Skeletal muscle cell (primary cell): Measurements from ENCODE around the gene DNAJC21.
"Not testable (repeated sequence)": the region's sequence is repeated elsewhere in the genome, so short reads cannot be mapped to it uniquely, and the experiment has no call there.

Experiments used
- DNase-seq: peaks from one replicate; pipeline ENCODE4 v3.0.0-alpha.2; 2010; ENCODE audit warnings: low read depth
- H3K4me3 ChIP-seq: 2 replicates; pipeline ENCODE4 v1.5.1; 2011; ENCODE audit warnings: low read depth, mild to moderate bottlenecking, control low read depth, low read length, moderate library complexity

The DNAJC21 gene

DNA sequence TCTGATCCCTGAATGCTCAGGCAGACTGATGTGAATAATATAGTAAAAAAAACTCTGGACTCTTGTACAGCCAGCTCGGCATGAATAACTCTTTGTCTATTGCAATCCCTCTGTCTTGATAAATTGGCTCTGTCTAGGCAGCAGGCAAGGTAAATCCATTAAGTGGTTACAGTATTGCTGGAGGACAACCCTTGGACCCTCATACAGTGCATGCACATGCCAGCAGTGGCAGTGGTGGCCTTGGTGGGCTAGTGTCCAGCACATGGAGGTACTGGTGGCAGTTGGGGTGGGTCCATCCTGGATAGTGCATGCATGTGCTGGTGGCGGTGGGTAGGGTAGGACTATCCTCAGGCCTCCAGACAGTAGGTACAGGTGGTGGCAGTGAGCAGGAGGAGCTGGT, 38.9 kb downstream of the DNAJC21 start:
- no peak overlapping the region for H3K4me3 ChIP-seq
- no peak for DNase-seq

- no peak for DNase-seq
- H3K4me3 ChIP-seq = no peak overlapping the region
Observed at GRCh38 chr5:34970552-34970951, 41.2 kb downstream of the DNAJC21 start.

DNA sequence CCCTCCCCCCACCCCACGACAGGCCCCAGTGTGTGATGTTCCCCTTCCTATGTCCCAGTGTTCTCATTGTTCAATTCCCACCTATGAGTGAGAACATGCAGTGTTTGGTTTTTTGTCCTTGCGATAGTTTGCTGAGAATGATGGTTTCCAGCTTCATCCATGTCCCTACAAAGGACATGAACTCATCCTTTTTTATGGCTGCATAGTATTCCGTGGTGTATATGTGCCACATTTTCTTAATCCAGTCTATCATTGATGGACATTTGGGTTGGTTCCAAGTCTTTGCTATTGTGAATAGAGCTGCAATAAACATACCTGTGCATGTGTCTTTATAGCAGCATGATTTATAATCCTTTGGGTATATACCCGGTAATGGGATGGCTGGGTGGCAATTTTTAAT, 42.3 kb downstream of the DNAJC21 start:
- DNase-seq, H3K4me3 ChIP-seq: not testable (repeated sequence)

DNA sequence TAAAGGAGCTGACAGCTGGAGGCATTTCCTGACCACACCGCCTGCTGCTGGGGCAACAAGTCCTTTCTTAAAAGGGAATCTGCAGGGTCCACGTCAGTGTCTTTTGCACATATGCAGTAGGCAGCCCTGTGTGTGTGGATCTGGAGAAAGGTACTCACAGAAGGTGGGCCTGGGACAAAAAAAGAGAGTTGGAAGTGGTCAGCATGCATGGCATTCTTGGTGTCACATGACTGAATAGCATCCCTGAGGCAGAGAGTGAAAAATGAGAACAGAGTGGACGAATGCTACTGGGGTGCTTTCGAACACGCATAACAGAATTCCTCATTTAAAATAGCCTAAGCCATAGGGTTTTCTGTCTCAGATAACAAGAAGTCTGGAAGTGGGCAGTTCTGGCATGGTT, 47.0 kb downstream of the DNAJC21 start:
- H3K4me3 ChIP-seq = no peak overlapping the region
- DNase-seq = no peak

DNA sequence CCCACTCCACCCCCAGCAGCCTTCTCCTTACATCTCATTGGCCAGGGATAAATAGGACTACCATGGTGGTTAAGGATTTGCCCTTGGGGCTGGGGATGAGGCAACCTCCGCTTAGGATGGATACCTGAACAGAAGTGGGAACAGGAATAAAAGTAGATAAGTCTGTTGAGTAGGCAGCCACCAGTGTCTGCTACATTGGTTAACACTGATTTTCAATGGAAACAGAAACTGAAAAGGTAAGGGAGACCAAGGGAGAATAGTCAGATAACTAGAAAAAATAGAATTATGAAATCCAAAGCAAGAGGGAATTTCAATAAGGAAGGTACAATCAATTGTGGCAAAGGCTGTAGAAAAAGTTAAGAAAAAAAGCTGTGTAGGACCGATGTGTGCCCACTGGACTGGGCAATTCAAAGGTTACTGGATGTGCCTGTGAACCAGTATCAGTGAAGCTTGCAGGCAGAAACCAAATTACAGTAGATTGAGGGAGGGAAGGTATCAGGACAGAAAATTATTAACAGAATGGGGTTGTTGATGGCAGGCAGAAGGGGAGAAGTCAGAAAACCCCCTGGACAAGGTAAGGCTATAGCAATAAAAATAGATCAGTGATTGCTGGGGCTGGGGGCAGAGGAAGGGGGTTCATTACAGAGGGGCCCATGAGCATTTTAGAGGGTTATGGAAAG, 48.7 kb downstream of the DNAJC21 start:
- no peak for DNase-seq
- H3K4me3 ChIP-seq = no peak overlapping the region

- no peak for DNase-seq
- no peak overlapping the region for H3K4me3 ChIP-seq
Observed at GRCh38 chr5:34978681-34979080, 49.3 kb downstream of the DNAJC21 start.

DNA sequence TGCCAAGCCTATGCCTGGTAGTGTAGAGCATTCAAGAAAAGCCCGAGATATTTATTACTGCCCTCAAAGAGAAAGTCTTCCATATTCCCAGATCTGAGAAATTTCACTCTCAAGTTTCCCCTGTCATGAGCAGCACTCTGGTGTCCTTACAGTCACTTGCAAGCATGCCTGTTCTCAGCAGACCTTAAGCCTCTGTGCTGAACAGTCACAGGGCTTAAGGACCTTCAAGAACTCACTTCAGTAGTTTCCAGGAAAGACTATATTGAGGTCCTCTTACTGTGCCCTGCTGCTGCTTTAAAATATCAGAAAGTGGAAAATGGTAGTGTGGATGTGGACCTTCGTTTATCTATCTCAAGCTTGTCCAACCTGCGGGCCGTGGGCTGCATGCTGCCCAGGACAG, 53.5 kb downstream of the DNAJC21 start:
- no peak overlapping the region for H3K4me3 ChIP-seq

DNA sequence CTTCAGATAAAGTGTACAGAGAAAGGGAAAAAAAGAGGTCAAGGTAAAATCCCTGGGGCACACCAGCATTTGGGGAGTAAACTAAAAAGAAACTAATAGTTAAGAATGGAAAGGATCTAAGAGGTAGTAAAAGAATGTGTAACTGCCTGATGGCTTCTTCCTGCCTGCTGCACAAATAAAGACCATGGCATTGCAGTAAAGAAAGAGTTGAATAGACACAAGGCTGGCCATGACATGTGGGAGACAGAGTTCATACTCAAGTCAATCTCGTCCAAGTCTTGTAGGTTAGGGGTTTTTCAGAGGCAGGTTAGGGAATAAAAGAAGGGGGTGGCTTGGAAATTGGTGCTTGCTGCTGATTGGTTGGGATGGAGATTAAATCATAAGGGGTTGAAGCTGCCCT, 57.6 kb downstream of the DNAJC21 start:
- no peak overlapping the region for H3K4me3 ChIP-seq
- no peak for DNase-seq

More for the DNA sequence above, 53.5 kb downstream of the DNAJC21 start:
- no peak for DNase-seq

GRCh38 chr5:34991486-34992238, 62.3 kb downstream of the DNAJC21 start:
- no peak for DNase-seq
- no peak overlapping the region for H3K4me3 ChIP-seq

DNA sequence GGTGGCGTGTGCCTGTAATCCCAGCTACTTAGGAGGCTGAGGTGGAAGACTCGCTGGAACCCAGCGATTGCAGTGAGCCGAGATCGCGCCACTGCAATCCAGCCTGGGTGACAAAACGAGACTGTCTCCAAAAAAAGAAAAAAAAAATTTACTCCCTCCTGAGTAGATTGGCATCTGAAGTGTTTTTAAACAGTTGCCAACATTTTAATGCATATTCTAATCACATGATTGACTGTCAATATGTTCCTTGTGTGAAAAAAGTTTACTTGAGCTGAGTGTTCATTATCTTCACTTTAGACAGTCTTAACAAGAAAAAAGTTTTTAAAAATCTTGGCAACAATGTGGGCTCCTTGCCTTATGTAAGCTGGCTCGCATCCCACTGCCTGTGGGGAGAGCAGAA, 64.6 kb downstream of the DNAJC21 start:
- no peak for DNase-seq
- no peak overlapping the region for H3K4me3 ChIP-seq

DNA sequence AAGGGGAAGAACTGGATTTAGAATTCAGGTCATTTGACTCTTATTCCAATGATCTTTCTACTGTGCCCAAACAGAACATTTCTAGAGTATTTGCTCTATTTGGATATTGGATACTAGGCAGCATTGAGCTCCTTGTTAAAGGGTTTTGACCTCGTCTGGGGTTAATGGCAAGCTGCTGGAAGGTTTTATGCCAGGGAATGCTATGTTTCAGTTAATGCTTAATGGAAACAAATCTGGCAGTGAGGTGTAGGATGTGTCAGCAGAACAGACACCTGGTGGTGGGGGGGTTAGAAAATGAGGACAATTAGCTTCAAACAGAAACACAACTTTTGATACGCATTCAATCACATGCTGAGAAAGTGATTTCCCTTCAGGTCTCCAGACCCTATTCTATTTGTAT, 66.9 kb downstream of the DNAJC21 start:
- DNase-seq = no peak
- no peak overlapping the region for H3K4me3 ChIP-seq

DNA sequence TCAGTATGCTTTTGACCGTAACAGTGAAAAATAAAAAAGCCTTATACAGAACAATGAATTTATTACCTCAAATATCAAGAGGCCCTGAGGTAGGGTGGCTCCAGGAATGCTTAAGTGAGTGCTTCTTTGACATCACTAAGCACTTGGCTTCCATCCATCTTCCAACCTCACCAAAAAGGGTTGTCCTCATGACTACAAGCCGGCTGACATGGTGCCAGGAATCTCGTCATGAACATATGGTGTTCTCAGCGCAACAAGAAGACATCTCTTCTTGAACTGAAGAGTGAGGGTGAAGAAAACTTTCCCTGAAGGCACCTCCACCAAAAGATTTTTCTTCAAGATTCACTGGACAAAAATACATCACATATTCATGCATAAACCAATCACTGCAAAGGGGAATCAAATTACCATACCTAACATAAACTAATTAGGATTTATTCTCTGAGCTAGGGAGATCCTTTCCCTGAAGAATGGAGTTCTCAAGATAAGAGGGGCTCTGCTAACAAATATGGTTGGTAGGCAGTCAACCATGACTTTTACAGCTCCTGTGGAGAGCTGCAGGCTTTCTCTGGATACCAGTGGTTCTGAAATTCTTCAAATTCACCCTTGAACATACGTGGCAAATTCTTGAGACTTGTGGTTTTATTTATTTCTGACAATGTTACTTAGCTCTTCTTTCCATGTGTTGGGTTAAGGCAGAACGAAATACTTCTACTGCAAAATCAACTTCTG, 68.9 kb downstream of the DNAJC21 start:
- DNase-seq = peak; percentile 67
- H3K4me3 ChIP-seq = no peak overlapping the region

- DNase-seq = no peak
- no peak overlapping the region for H3K4me3 ChIP-seq
Observed at GRCh38 chr5:35001842-35002241, 72.5 kb downstream of the DNAJC21 start.

GRCh38 chr5:35002459-35002858, 73.1 kb downstream of the DNAJC21 start:
- no peak for DNase-seq
- H3K4me3 ChIP-seq = no peak overlapping the region

DNA sequence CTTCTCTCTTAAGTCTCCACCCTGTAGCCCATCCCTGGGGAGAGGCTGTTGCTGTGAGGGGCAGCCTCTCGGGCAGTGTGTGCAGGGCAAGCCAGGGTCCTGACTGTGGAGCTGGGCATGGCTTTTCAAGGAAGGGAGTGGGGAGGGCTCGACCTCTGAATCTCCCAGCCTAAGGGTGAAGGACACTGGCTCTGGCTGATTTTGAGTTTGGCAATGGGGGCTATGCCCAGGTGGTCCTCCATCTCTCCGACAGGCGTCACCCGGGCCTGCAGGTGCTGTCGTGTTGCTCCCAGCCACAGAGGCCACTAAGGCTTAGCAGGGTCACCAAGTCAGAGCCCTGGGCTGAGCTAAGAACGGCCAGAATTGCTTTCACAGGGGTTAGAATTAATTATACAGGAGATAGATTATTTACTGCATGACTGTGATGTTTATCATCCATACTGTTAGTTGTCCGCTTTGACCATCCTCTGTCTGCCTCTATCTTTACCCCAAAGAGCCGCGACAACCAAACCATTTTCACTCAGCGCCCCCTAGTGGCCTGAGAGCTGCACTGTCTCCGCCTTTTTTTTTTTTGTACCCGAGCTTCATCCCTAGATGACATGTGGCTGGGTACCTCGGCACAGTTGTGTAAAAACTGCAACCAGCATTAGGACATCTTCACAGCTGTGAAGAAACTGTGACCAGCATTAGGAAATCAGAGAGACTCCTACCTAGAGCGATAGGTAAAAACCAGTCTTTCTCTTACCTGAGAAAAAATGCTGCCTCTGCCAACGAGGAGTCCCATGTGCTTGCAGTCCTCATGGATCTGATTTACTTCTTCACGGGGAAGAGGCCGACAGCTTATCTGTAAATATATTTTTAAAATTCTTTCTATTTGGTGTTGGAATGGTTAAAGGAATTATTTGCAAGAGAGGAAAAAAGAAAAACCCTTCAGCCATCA, 73.9 kb downstream of the DNAJC21 start:
- DNase-seq = no peak
- H3K4me3 ChIP-seq = no peak overlapping the region

- DNase-seq = no peak
- no peak overlapping the region for H3K4me3 ChIP-seq
Observed at GRCh38 chr5:35004200-35004599, 74.8 kb downstream of the DNAJC21 start.

DNA sequence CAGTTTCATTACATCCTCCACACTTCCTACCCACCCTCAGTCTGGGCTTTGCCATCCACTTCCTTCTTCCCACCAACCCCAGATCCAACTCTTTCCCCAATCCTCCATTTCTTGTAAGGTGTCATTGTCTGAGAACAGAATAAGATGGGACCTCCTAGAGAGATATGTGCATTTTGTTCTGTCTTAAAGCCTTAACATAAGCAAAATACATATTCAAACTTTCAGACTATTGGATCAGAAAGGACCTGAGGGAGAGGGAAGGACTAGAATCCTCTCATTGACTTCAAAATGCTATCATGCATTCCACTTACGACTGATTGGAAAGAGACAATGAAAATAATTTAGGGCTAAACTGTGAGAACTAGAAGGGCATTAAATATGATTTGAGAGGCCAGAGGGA, 75.4 kb downstream of the DNAJC21 start:
- DNase-seq = no peak
- H3K4me3 ChIP-seq = no peak overlapping the region
